Omental fat pad (tissue), 4 donors: Measurements from ENCODE around the gene DENND5B. TPM values are rescaled to one million over a fixed set of nuclear protein-coding genes. Genes with fewer than 3 reads are reported as not detected.

ENCODE experiments used
- ATAC-seq: fragments of 150-250 bp; one replicate; pipeline ENCODE4 v1.9.1; 2016; ENCODE audit warnings: mild to moderate bottlenecking, moderate library complexity; ENCODE audit not compliant: low FRiP score
- DNase-seq: peaks from one replicate; pipeline ENCODE4 v3.0.0-alpha.2; 2019; ENCODE audit warnings: low spot score
- total RNA-seq, 4 donors: library from RNA; depleted of rRNA; stranded (reverse); fragments of >200 nt; gene quantifications; one replicate each; pipeline ENCODE4 v1.1.0, GENCODE V29; 2016
- TF ChIP-seq, protein P1 (sequence below), 3 donors: fragments of 450-650 bp; IDR thresholded peaks; one replicate each; pipeline ENCODE4 v1.5.1; 2016 to 2017; ENCODE audit warnings: antibody characterized with exemption in 3 of 3, mild to moderate bottlenecking in 3 of 3, moderate library complexity in 2 of 3

The DENND5B gene
- total RNA-seq = 10 to 100 TPM in 3 of 4 donors, 1 to 10 TPM in 1; 9.1 to 17.1 (median 15.8) TPM

GRCh38 chr12:31590642-31591379 lies at the start of gene DENND5B:
TSS of gene DENND5B (minus strand) at chr12:31591136. CDS start at chr12:31590832, 304 bp downstream.
- DNase-seq (peak; percentile 40), ATAC-seq (peak; percentile 83)
- TF ChIP-seq, protein P1, sequence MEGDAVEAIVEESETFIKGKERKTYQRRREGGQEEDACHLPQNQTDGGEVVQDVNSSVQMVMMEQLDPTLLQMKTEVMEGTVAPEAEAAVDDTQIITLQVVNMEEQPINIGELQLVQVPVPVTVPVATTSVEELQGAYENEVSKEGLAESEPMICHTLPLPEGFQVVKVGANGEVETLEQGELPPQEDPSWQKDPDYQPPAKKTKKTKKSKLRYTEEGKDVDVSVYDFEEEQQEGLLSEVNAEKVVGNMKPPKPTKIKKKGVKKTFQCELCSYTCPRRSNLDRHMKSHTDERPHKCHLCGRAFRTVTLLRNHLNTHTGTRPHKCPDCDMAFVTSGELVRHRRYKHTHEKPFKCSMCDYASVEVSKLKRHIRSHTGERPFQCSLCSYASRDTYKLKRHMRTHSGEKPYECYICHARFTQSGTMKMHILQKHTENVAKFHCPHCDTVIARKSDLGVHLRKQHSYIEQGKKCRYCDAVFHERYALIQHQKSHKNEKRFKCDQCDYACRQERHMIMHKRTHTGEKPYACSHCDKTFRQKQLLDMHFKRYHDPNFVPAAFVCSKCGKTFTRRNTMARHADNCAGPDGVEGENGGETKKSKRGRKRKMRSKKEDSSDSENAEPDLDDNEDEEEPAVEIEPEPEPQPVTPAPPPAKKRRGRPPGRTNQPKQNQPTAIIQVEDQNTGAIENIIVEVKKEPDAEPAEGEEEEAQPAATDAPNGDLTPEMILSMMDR (IDR thresholded peaks at IDR 0.05) = no peak

GRCh38 chr12:31634620-31635019 lies 43.7 kb upstream of the DENND5B start:
- DNase-seq (no peak), ATAC-seq (no peak)
- TF ChIP-seq, protein P1 (IDR thresholded peaks at IDR 0.05) = no peak

GRCh38 chr12:31633464-31633863 lies 42.5 kb upstream of the DENND5B start:
- TF ChIP-seq, protein P1 (IDR thresholded peaks at IDR 0.05) = no peak

DNA sequence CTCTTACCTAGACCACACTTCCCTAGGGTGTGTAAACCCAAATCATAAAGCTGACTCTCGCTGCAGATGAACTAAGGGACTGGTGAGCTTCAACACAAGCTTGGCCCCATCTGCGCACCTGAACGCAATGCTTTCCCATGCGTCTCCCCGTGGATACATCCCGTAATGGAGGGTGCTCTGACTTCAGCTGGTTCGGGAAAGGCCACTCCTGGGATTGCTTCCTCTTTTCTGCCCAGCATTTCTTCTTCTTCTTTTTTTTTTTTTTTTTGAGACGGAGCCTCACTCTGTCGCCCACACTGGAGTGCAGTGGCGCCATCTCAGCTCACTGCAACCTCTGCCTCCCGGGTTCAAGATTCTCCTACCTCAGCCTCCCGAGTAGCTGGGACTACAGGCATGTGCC lies 40.9 kb upstream of the DENND5B start:
- ATAC-seq (no peak), DNase-seq (no peak)

More at GRCh38 chr12:31633464-31633863, 42.5 kb upstream of the DENND5B start:
- DNase-seq (no peak), ATAC-seq (no peak)

DNA sequence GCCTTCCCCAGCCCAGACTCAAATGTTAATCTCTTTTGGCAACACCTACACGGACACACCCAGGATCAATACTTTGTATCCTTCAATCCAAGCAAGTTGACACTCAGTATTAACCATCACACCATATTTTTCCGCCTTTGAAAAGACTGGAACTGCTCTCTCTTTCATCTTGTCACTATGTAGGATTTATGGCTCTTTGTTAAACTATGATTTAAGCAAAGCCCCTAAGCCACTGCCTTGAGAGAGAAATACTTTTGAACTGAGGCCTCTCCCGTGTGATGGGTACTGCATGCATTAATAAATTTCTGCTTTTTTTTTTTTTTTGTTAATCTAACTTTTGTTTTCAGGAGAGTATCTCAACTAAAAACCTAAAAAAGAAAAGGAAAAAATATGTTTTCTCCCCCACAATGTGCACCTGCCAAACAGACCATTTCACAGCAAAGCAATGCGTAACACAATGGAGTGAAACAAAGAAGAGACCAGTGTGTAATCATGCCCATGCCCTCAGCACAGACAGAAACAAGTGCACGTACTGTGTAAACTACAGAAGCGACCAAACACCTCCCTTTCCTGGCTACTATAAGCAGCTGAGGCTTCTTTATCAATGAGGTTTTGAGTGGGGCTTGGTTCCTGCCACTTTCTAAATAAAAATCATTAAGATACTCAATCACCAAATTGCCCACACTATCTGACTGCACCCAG lies 40.2 kb upstream of the DENND5B start:
- no peak for DNase-seq
- TF ChIP-seq, protein P1 (IDR thresholded peaks at IDR 0.05) = no peak
- no peak for ATAC-seq

More for the DNA sequence above, 40.9 kb upstream of the DENND5B start:
- TF ChIP-seq, protein P1 (IDR thresholded peaks at IDR 0.05) = no peak

- ATAC-seq (peak; percentile 48), DNase-seq (no peak)
- TF ChIP-seq, protein P1 (IDR thresholded peaks at IDR 0.05) = no peak
Observed at GRCh38 chr12:31629756-31630732, 39.1 kb upstream of the DENND5B start.
